ENCODE results near the gene ADAT3. TPM values are rescaled to one million over a fixed set of nuclear protein-coding genes. Genes with fewer than 3 reads are reported as not detected.

ADAT3 gene
- total RNA-seq, 2 donors from 2014 or later = 1.7 to 4.0 TPM

GRCh38 chr19:1904860-1905109, 414 bp upstream of the ADAT3 start:
- no peak for TF ChIP-seq CTCF (IDR thresholded peaks at IDR 0.05)
- Histone ChIP-seq H3K4me3 (peak overlapping the region in 1 of 2 donors; percentile 68), H3K27me3 (no peaks in the 10 kb centered on the region), H3K4me1 (peaks cover 0 to 24% of the 10 kb centered on the region in 2 donors), H3K9me3 (no peaks in the 10 kb centered on the region), H3K27ac (peak overlapping the region; percentile 41 to 66), H3K36me3 (no peaks in the 10 kb centered on the region)
- no peak for DNase-seq (ENCODE audit: low spot score)

GRCh38 chr19:1905863-1906375, 720 bp downstream of the ADAT3 start:
- no peaks in the 10 kb centered on the region for H3K36me3 ChIP-seq
- H3K4me3 ChIP-seq = peak overlapping the region; percentile 59 to 68
- DNase-seq (ENCODE audit: low spot score) = no peak
- no peaks in the 10 kb centered on the region for H3K9me3 ChIP-seq
- no peak for TF ChIP-seq CTCF (IDR thresholded peaks at IDR 0.05)
- H3K4me1 ChIP-seq = peaks cover 0 to 24% of the 10 kb centered on the region in 2 donors
- H3K27me3 ChIP-seq = no peaks in the 10 kb centered on the region
- peak overlapping the region; percentile 76 to 79 for H3K27ac ChIP-seq

GRCh38 chr19:1906985-1907562, 1.9 kb downstream of the ADAT3 start:
- Histone ChIP-seq H3K36me3 (no peaks in the 10 kb centered on the region), H3K27me3 (no peaks in the 10 kb centered on the region), H3K4me3 (no peak overlapping the region), H3K4me1 (peaks cover 0 to 24% of the 10 kb centered on the region in 2 donors), H3K9me3 (no peaks in the 10 kb centered on the region), H3K27ac (no peak overlapping the region)
- no peak for TF ChIP-seq CTCF (IDR thresholded peaks at IDR 0.05)
- no peak for DNase-seq (ENCODE audit: low spot score)

- H3K4me1 ChIP-seq = peaks cover 0 to 24% of the 10 kb centered on the region in 2 donors
- H3K36me3 ChIP-seq = peaks cover 2% of the 10 kb centered on the region
- H3K9me3 ChIP-seq = no peaks in the 10 kb centered on the region
- H3K27ac ChIP-seq = no peak overlapping the region
- H3K27me3 ChIP-seq = no peaks in the 10 kb centered on the region
- TF ChIP-seq CTCF (IDR thresholded peaks at IDR 0.05) = no peak
- no peak for DNase-seq (ENCODE audit: low spot score)
- H3K4me3 ChIP-seq = no peak overlapping the region
Observed at GRCh38 chr19:1907563-1908363, 2.6 kb downstream of the ADAT3 start.

- Histone ChIP-seq H3K36me3 (peaks cover 8% of the 10 kb centered on the region), H3K27me3 (no peaks in the 10 kb centered on the region), H3K4me1 (peaks cover 0 to 24% of the 10 kb centered on the region in 2 donors), H3K4me3 (no peak overlapping the region), H3K9me3 (no peaks in the 10 kb centered on the region), H3K27ac (no peak overlapping the region)
- no peak for DNase-seq (ENCODE audit: low spot score)
- TF ChIP-seq CTCF (IDR thresholded peaks at IDR 0.05) = no peak
Observed at GRCh38 chr19:1908364-1908678, 3.1 kb downstream of the ADAT3 start.

GRCh38 chr19:1909761-1910080, 4.5 kb downstream of the ADAT3 start:
- Histone ChIP-seq H3K27ac (no peak overlapping the region), H3K36me3 (peaks cover 11% of the 10 kb centered on the region), H3K27me3 (no peaks in the 10 kb centered on the region), H3K4me3 (no peak overlapping the region), H3K4me1 (peaks cover 0 to 24% of the 10 kb centered on the region in 2 donors), H3K9me3 (no peaks in the 10 kb centered on the region)
- DNase-seq (ENCODE audit: low spot score) = no peak
- no peak for TF ChIP-seq CTCF (IDR thresholded peaks at IDR 0.05)
